BLaER1 (cell line): Measurements from ENCODE around the gene CCBE1.
"Not testable (repeated sequence)": the region's sequence is repeated elsewhere in the genome, so short reads cannot be mapped to it uniquely, and the experiment has no call there.

Source experiments
- H3K27ac ChIP-seq: shearing (Covaris generic); formaldehyde crosslinking; 2 replicates; pipeline ENCODE4 v1.8.1; 2022
- H3K27me3 ChIP-seq: shearing (Covaris generic); formaldehyde crosslinking; 2 replicates; pipeline ENCODE4 v1.8.1; 2022
- H3K36me3 ChIP-seq: shearing (Covaris generic); formaldehyde crosslinking; 2 replicates; pipeline ENCODE4 v1.8.1; 2022
- H3K4me1 ChIP-seq: shearing (Covaris generic); formaldehyde crosslinking; 2 replicates; pipeline ENCODE4 v1.8.1; 2022
- H3K4me2 ChIP-seq: shearing (Covaris generic); formaldehyde crosslinking; 2 replicates; pipeline ENCODE4 v1.8.1; 2022
- H3K4me3 ChIP-seq: shearing (Covaris generic); formaldehyde crosslinking; 2 replicates; pipeline ENCODE4 v1.8.1; 2022
- H3K9ac ChIP-seq: shearing (Covaris generic); formaldehyde crosslinking; 2 replicates; pipeline ENCODE4 v1.8.1; 2022
- H3K9me3 ChIP-seq: shearing (Covaris generic); formaldehyde crosslinking; 2 replicates; pipeline ENCODE4 v1.8.1; 2022
- H4K20me1 ChIP-seq: shearing (Covaris generic); formaldehyde crosslinking; 2 replicates; pipeline ENCODE4 v1.8.1; 2022
- Cebpa-rat ChIP-seq: shearing (Covaris generic); IDR thresholded peaks from 2 replicates; pipeline ENCODE4 v1.8.1; 2022

Gene CCBE1

GRCh38 chr18:59539108-59539507 is 158.1 kb downstream of the CCBE1 start:
- Histone ChIP-seq H3K9me3 (peaks cover 16% of the 10 kb centered on the region; the same call in 1 of the 2 replicates), H3K4me1 (peaks cover 21% of the 10 kb centered on the region), H3K27me3 (no peaks in the 10 kb centered on the region), H3K27ac (no peak overlapping the region), H3K9ac (no peak overlapping the region), H3K36me3 (no peaks in the 10 kb centered on the region), H3K4me2 (peak overlapping the region; percentile 46), H3K4me3 (no peak overlapping the region), H4K20me1 (no peaks in the 10 kb centered on the region)
- no peak for TF ChIP-seq Cebpa-rat

- no peak for TF ChIP-seq Cebpa-rat
- Histone ChIP-seq H3K9me3 (peaks cover 16% of the 10 kb centered on the region; the same call in 1 of the 2 replicates), H3K4me2 (no peak overlapping the region), H3K27me3 (no peaks in the 10 kb centered on the region), H3K4me3 (no peak overlapping the region), H4K20me1 (no peaks in the 10 kb centered on the region), H3K4me1 (peaks cover 21% of the 10 kb centered on the region), H3K9ac (no peak overlapping the region), H3K27ac (no peak overlapping the region), H3K36me3 (no peaks in the 10 kb centered on the region)
These were observed 159.6 kb downstream of the CCBE1 start for GRCh38 chr18:59537579-59537978.

GRCh38 chr18:59536166-59536565 is 161.1 kb downstream of the CCBE1 start:
- no peak for TF ChIP-seq Cebpa-rat
- H4K20me1 ChIP-seq, result no peaks in the 10 kb centered on the region
- H3K36me3 ChIP-seq, result no peaks in the 10 kb centered on the region
- peaks cover 16% of the 10 kb centered on the region; the same call in 1 of the 2 replicates for H3K9me3 ChIP-seq
- no peak overlapping the region for H3K4me2 ChIP-seq
- H3K4me1 ChIP-seq, result peaks cover 21% of the 10 kb centered on the region
- no peak overlapping the region for H3K4me3 ChIP-seq
- H3K27me3 ChIP-seq, result no peaks in the 10 kb centered on the region
- no peak overlapping the region for H3K9ac ChIP-seq
- no peak overlapping the region for H3K27ac ChIP-seq

GRCh38 chr18:59535055-59535454 is 162.2 kb downstream of the CCBE1 start:
- Histone ChIP-seq H4K20me1 (no peaks in the 10 kb centered on the region), H3K9ac (no peak overlapping the region), H3K36me3 (no peaks in the 10 kb centered on the region), H3K4me1 (peaks cover 13% of the 10 kb centered on the region), H3K4me2 (no peak overlapping the region), H3K4me3 (no peak overlapping the region), H3K27ac (no peak overlapping the region), H3K27me3 (no peaks in the 10 kb centered on the region), H3K9me3 (peaks cover 16% of the 10 kb centered on the region; the same call in 1 of the 2 replicates)
- TF ChIP-seq Cebpa-rat, result no peak

GRCh38 chr18:59528866-59529265 is 168.4 kb downstream of the CCBE1 start:
- no peak overlapping the region for H3K4me3 ChIP-seq
- H3K4me2 ChIP-seq, result no peak overlapping the region
- no peaks in the 10 kb centered on the region for H3K27me3 ChIP-seq
- no peaks in the 10 kb centered on the region for H3K4me1 ChIP-seq
- no peak overlapping the region for H3K9ac ChIP-seq
- no peaks in the 10 kb centered on the region for H3K36me3 ChIP-seq
- no peak overlapping the region for H3K27ac ChIP-seq
- 0 out of 2 replicates have a peak, but pooled peaks cover 5% of the 10 kb centered on the region for H3K9me3 ChIP-seq
- no peaks in the 10 kb centered on the region for H4K20me1 ChIP-seq
- TF ChIP-seq Cebpa-rat, result no peak

GRCh38 chr18:59520562-59521355 is 176.5 kb downstream of the CCBE1 start:
- H3K4me3 ChIP-seq, result no peak overlapping the region
- H3K36me3 ChIP-seq, result no peaks in the 10 kb centered on the region
- H3K27me3 ChIP-seq, result no peaks in the 10 kb centered on the region
- no peaks in the 10 kb centered on the region for H3K4me1 ChIP-seq
- H3K9me3 ChIP-seq, result no peaks in the 10 kb centered on the region
- no peak overlapping the region for H3K9ac ChIP-seq
- H3K4me2 ChIP-seq, result no peak overlapping the region
- H3K27ac ChIP-seq, result no peak overlapping the region
- H4K20me1 ChIP-seq, result no peaks in the 10 kb centered on the region
- TF ChIP-seq Cebpa-rat, result no peak

GRCh38 chr18:59518705-59519104 is 178.5 kb downstream of the CCBE1 start:
- TF ChIP-seq Cebpa-rat, result no peak
- no peak overlapping the region for H3K27ac ChIP-seq
- H3K4me3 ChIP-seq, result no peak overlapping the region
- no peak overlapping the region for H3K4me2 ChIP-seq
- no peaks in the 10 kb centered on the region for H3K9me3 ChIP-seq
- H3K9ac ChIP-seq, result no peak overlapping the region
- H3K4me1 ChIP-seq, result no peaks in the 10 kb centered on the region
- H4K20me1 ChIP-seq, result no peaks in the 10 kb centered on the region
- no peaks in the 10 kb centered on the region for H3K36me3 ChIP-seq
- H3K27me3 ChIP-seq, result no peaks in the 10 kb centered on the region

GRCh38 chr18:59517446-59518165 is 179.6 kb downstream of the CCBE1 start:
- H3K27me3 ChIP-seq, result no peaks in the 10 kb centered on the region
- no peak overlapping the region for H3K9ac ChIP-seq
- no peak for TF ChIP-seq Cebpa-rat
- no peaks in the 10 kb centered on the region for H3K4me1 ChIP-seq
- no peaks in the 10 kb centered on the region for H3K36me3 ChIP-seq
- no peak overlapping the region for H3K4me2 ChIP-seq
- H3K9me3 ChIP-seq, result no peaks in the 10 kb centered on the region
- no peaks in the 10 kb centered on the region for H4K20me1 ChIP-seq
- H3K27ac ChIP-seq, result no peak overlapping the region
- H3K4me3 ChIP-seq, result no peak overlapping the region

- no peak overlapping the region for H3K4me3 ChIP-seq
- H3K4me1 ChIP-seq, result no peaks in the 10 kb centered on the region
- H3K4me2 ChIP-seq, result no peak overlapping the region
- H3K27ac ChIP-seq, result no peak overlapping the region
- no peaks in the 10 kb centered on the region for H4K20me1 ChIP-seq
- H3K9ac ChIP-seq, result no peak overlapping the region
- H3K27me3 ChIP-seq, result no peaks in the 10 kb centered on the region
- H3K9me3 ChIP-seq, result no peaks in the 10 kb centered on the region
- TF ChIP-seq Cebpa-rat, result no peak
- H3K36me3 ChIP-seq, result no peaks in the 10 kb centered on the region
These were observed 180.7 kb downstream of the CCBE1 start for GRCh38 chr18:59516356-59517155.

GRCh38 chr18:59515956-59516355 is 181.3 kb downstream of the CCBE1 start:
- H3K9ac ChIP-seq, H3K4me2 ChIP-seq, H3K4me3 ChIP-seq, H3K27me3 ChIP-seq, H3K27ac ChIP-seq, H3K9me3 ChIP-seq, H3K4me1 ChIP-seq, H3K36me3 ChIP-seq, H4K20me1 ChIP-seq: not testable (repeated sequence)
